ENCODE results near the gene GPR87.

GRCh38 chr3:151305775-151306151 lies 10.9 kb downstream of the GPR87 start:
- TF ChIP-seq CTCF (IDR thresholded peaks at IDR 0.05; ENCODE audit: insufficient read depth, low read length) = no peak
- no peak for TF ChIP-seq POLR2AphosphoS5 (IDR thresholded peaks at IDR 0.05; ENCODE audit: low read depth)
- TF ChIP-seq GABPA (IDR thresholded peaks at IDR 0.05; ENCODE audit: low read depth) = no peak

All from HL-60 (cell line).